HG03469 (cell line): Measurements from ENCODE around the gene DNA2.

Source experiments
- ATAC-seq: cut with Tn5 transposase; IDR thresholded peaks from one replicate; pipeline ENCODE4 v1.9.1; 2021; ENCODE audit warnings: mild to moderate bottlenecking, moderate library complexity, moderate number of reproducible peaks; ENCODE audit not compliant: unreplicated experiment

DNA2 gene

GRCh38 chr10:68365611-68366010 lies 106.2 kb downstream of the DNA2 start:
- ATAC-seq: no peak

- ATAC-seq: no peak
Measured at GRCh38 chr10:68364101-68364886, 107.5 kb downstream of the DNA2 start.
